Cardiac muscle cell (in vitro differentiated cells and primary cell): Measurements from ENCODE around the gene KRT17. TPM values are rescaled to one million over a fixed set of nuclear protein-coding genes. Genes with fewer than 3 reads are reported as not detected.
A peak's percentile ranks its signal among the peaks of the same experiment; 100 is the strongest.

Source experiments
- DNase-seq, 2 donors: peaks; one replicate each; pipeline versions ENCODE4 v3.0.0 to v3.0.0-alpha.2; 2010 to 2017; ENCODE audit warnings: low read depth in 1 of 2, low spot score in 1 of 2
- H3K27ac ChIP-seq: fragments of 200-600 bp; sonication (generic); 2 replicates; pipeline ENCODE4 v1.5.1; 2016
- H3K27me3 ChIP-seq: fragments of 200-600 bp; sonication (generic); 2 replicates; pipeline ENCODE4 v1.6.0; 2016; ENCODE audit warnings: control low read depth
- H3K36me3 ChIP-seq: fragments of 200-600 bp; sonication (generic); 2 replicates; pipeline ENCODE4 v1.5.1; 2016; ENCODE audit warnings: control low read depth
- H3K4me1 ChIP-seq: fragments of 200-600 bp; sonication (generic); 2 replicates; pipeline ENCODE4 v1.8.1; 2017; ENCODE audit warnings: low read depth, mild to moderate bottlenecking, mixed run types
- H3K4me3 ChIP-seq: fragments of 200-600 bp; sonication (generic); 2 replicates; pipeline ENCODE4 v1.5.1; 2016; ENCODE audit warnings: mild to moderate bottlenecking
- H3K9me3 ChIP-seq: fragments of 200-600 bp; sonication (generic); 2 replicates; pipeline ENCODE4 v1.5.1; 2017; ENCODE audit warnings: low read depth, mild to moderate bottlenecking, control low read depth
- CTCF ChIP-seq: IDR thresholded peaks from 2 replicates; pipeline ENCODE4 v1.5.1; 2012; ENCODE audit warnings: low read depth, mild to moderate bottlenecking, low read length
- polyA plus RNA-seq: library from polyadenylated mRNA; unstranded; fragments of >200 nt; fragmentation: Nextera tagmentation; extraction: Ambion mirVana; gene quantifications from 2 replicates; pipeline ENCODE4 v1.2.1, GENCODE V29; 2016
- total RNA-seq: library from RNA; depleted of rRNA; stranded (reverse); fragments of >200 nt; gene quantifications from 2 replicates; pipeline ENCODE4 v1.2.3, GENCODE V29; 2016

The KRT17 gene
- total and polyA plus RNA-seq, 2 experiments from 2014 or later: 1.2 TPM; not detected in 1

- H3K9me3 ChIP-seq: no peaks in the 10 kb centered on the region
- TF ChIP-seq CTCF: no peak
- H3K27me3 ChIP-seq: no peaks in the 10 kb centered on the region
- H3K27ac ChIP-seq: no peak overlapping the region
- no peaks in the 10 kb centered on the region for H3K36me3 ChIP-seq
- H3K4me3 ChIP-seq: no peak overlapping the region
- H3K4me1 ChIP-seq: no peaks in the 10 kb centered on the region
- no peak for DNase-seq
Observed at GRCh38 chr17:41651625-41652460, 27.5 kb upstream of the KRT17 start.

- Histone ChIP-seq H3K36me3 (no peaks in the 10 kb centered on the region), H3K27me3 (no peaks in the 10 kb centered on the region), H3K4me1 (no peaks in the 10 kb centered on the region), H3K9me3 (no peaks in the 10 kb centered on the region), H3K27ac (no peak overlapping the region), H3K4me3 (no peak overlapping the region)
- TF ChIP-seq CTCF: no peak
- DNase-seq: no peak
Observed at GRCh38 chr17:41650794-41651624, 26.6 kb upstream of the KRT17 start.

GRCh38 chr17:41649923-41650519 is 25.6 kb upstream of the KRT17 start:
- DNase-seq: no peak
- no peaks in the 10 kb centered on the region for H3K4me1 ChIP-seq
- no peak for TF ChIP-seq CTCF

GRCh38 chr17:41648411-41649195 is 24.2 kb upstream of the KRT17 start:
- peak; percentile 89 for DNase-seq

More at GRCh38 chr17:41649923-41650519, 25.6 kb upstream of the KRT17 start:
- Histone ChIP-seq H3K9me3 (no peaks in the 10 kb centered on the region), H3K4me3 (no peak overlapping the region), H3K27me3 (no peaks in the 10 kb centered on the region), H3K36me3 (no peaks in the 10 kb centered on the region), H3K27ac (no peak overlapping the region)

More at GRCh38 chr17:41648411-41649195, 24.2 kb upstream of the KRT17 start:
- Histone ChIP-seq H3K4me3 (no peak overlapping the region), H3K27me3 (no peaks in the 10 kb centered on the region), H3K27ac (no peak overlapping the region), H3K9me3 (no peaks in the 10 kb centered on the region), H3K4me1 (no peaks in the 10 kb centered on the region), H3K36me3 (no peaks in the 10 kb centered on the region)
- TF ChIP-seq CTCF: peak; percentile 99
